IMR-90 (cell line): ENCODE measurements around the gene SEMA4D. TPM values are rescaled to one million over a fixed set of nuclear protein-coding genes. Genes with fewer than 3 reads are reported as not detected.

Source experiments
- ATAC-seq: fragments of 200-7000 bp; cut with Tn5 transposase; 2 replicates; pipeline ENCODE4 v1.9.1; 2020; ENCODE audit warnings: low read depth, mild to moderate bottlenecking, moderate library complexity
- BruUV-seq: library from RNA; stranded (reverse); fragments of 400-500 nt; replicated peaks from 2 replicates; lab custom pipeline; 2021; lab: Mats Ljungman, UMichigan
- CTCF ChIA-PET: fragments of 300-600 bp; formaldehyde crosslinking; extraction: SDS; loops from one replicate; lab custom pipeline; 2021; ENCODE audit warnings: antibody characterized with exemption; lab: Yijun Ruan, JAX
- POLR2A ChIA-PET: fragments of 300-600 bp; sonication (Branson Sonifier 250); formaldehyde crosslinking; loops from one replicate; lab custom pipeline; 2022; ENCODE audit warnings: antibody characterized with exemption; ENCODE audit not compliant: unreplicated experiment; lab: Charles Lee
- DNase-seq: peaks from one replicate; pipeline ENCODE4 v3.0.0; 2013
- H2AFZ ChIP-seq: replicated peaks from 2 replicates; pipeline ENCODE3; 2013; ENCODE audit warnings: low read length, mild to moderate bottlenecking; ENCODE audit not compliant: poor library complexity
- H2AK5ac ChIP-seq: 2 replicates; pipeline ENCODE4 v1.6.1; 2013; ENCODE audit warnings: low read depth, low read length, inconsistent platforms
- H2AK9ac ChIP-seq: replicated peaks from 2 replicates; pipeline ENCODE3; 2013; ENCODE audit warnings: mild to moderate bottlenecking, low read depth, low read length, moderate library complexity; ENCODE audit not compliant: poor library complexity
- H2BK120ac ChIP-seq: 2 replicates; pipeline ENCODE4 v1.6.1; 2013; ENCODE audit warnings: low read depth, low read length, inconsistent platforms
- H2BK15ac ChIP-seq: 3 replicates; pipeline ENCODE4 v1.6.1; 2013; ENCODE audit warnings: low read depth, low read length, inconsistent platforms
- H2BK20ac ChIP-seq: 2 replicates; pipeline ENCODE4 v1.6.1; 2013; ENCODE audit warnings: low read depth, mild to moderate bottlenecking, inconsistent platforms, low read length, moderate library complexity
- H2BK5ac ChIP-seq: 2 replicates; pipeline ENCODE4 v1.6.1; 2013; ENCODE audit warnings: mild to moderate bottlenecking, low read depth, low read length, inconsistent platforms; ENCODE audit not compliant: poor library complexity, severe bottlenecking
- H3K14ac ChIP-seq: replicated peaks from 2 replicates; pipeline ENCODE4 v1.6.1; 2013; ENCODE audit warnings: low read depth, low read length, inconsistent platforms
- H3K18ac ChIP-seq: 2 replicates; pipeline ENCODE4 v1.6.1; 2013; ENCODE audit warnings: low read depth, low read length, control low read depth
- H3K23ac ChIP-seq: 2 replicates; pipeline ENCODE4 v1.6.1; 2013; ENCODE audit warnings: low read depth, low read length, inconsistent platforms
- H3K27ac ChIP-seq: 2 replicates; pipeline ENCODE4 v1.5.1; 2013; ENCODE audit warnings: mild to moderate bottlenecking, control low read depth, low read length; ENCODE audit not compliant: insufficient read depth
- H3K27me3 ChIP-seq: 2 replicates; pipeline ENCODE4 v1.6.1; 2013; ENCODE audit warnings: low read length; ENCODE audit not compliant: control insufficient read depth, insufficient read depth
- H3K36me3 ChIP-seq: 2 replicates; pipeline ENCODE4 v1.6.1; 2013; ENCODE audit warnings: low read length, mixed read lengths; ENCODE audit not compliant: control insufficient read depth, insufficient read depth
- H3K4ac ChIP-seq: 2 replicates; pipeline ENCODE4 v1.6.1; 2013; ENCODE audit warnings: low read depth, low read length, inconsistent platforms
- H3K4me1 ChIP-seq: 2 replicates; pipeline ENCODE4 v1.6.1; 2013; ENCODE audit warnings: low read length, mixed read lengths; ENCODE audit not compliant: control insufficient read depth, insufficient read depth
- H3K4me2 ChIP-seq: 2 replicates; pipeline ENCODE4 v1.6.1; 2013; ENCODE audit warnings: low read depth, mild to moderate bottlenecking, control low read depth, low read length, moderate library complexity
- H3K4me3 ChIP-seq: 2 replicates; pipeline ENCODE4 v1.5.1; 2013; ENCODE audit warnings: low read depth, mild to moderate bottlenecking, control low read depth, low read length, moderate library complexity; ENCODE audit not compliant: insufficient read depth
- H3K56ac ChIP-seq: 2 replicates; pipeline ENCODE4 v1.6.1; 2013; ENCODE audit warnings: low read length, inconsistent platforms; ENCODE audit not compliant: insufficient read depth; ENCODE audit errors: extremely low read depth
- H3K79me1 ChIP-seq, 2 experiments: 2 replicates each; pipeline ENCODE4 v1.6.1; 2013; ENCODE audit warnings: low read length in 2 of 2, inconsistent platforms in 1 of 2, low read depth in 1 of 2
- H3K9ac ChIP-seq: 2 replicates; pipeline ENCODE4 v1.6.1; 2013; ENCODE audit warnings: low read depth, low read length, control low read depth
- H3K9me1 ChIP-seq: 2 replicates; pipeline ENCODE4 v1.6.1; 2013; ENCODE audit warnings: low read length, inconsistent platforms; ENCODE audit not compliant: insufficient read depth
- H3K9me3 ChIP-seq: 2 replicates; pipeline ENCODE4 v1.6.1; 2013; ENCODE audit warnings: low read length; ENCODE audit not compliant: control insufficient read depth, insufficient read depth
- H4K20me1 ChIP-seq: 2 replicates; pipeline ENCODE4 v1.6.1; 2013; ENCODE audit warnings: low read length, inconsistent platforms; ENCODE audit not compliant: insufficient read depth
- H4K5ac ChIP-seq: 2 replicates; pipeline ENCODE4 v1.6.1; 2013; ENCODE audit warnings: mild to moderate bottlenecking, low read depth, low read length, control low read depth
- H4K8ac ChIP-seq, 2 experiments: 2 replicates each; pipeline ENCODE4 v1.6.1; 2013; ENCODE audit warnings: low read depth in 2 of 2, low read length in 2 of 2, control low read depth in 1 of 2, inconsistent platforms in 1 of 2
- H4K91ac ChIP-seq: 2 replicates; pipeline ENCODE4 v1.6.1; 2013; ENCODE audit warnings: low read depth, low read length, inconsistent platforms; ENCODE audit not compliant: insufficient read depth
- BHLHE40 ChIP-seq: fragments of 150-350 bp; IDR thresholded peaks from 2 replicates; pipeline ENCODE4 v1.6.1; 2016; ENCODE audit warnings: mild to moderate bottlenecking, low read depth, low read length
- CEBPB ChIP-seq: IDR thresholded peaks from 2 replicates; pipeline ENCODE4 v1.6.1; 2012; ENCODE audit warnings: low read depth, low read length, improper control_type of control experiment
- CHD1 ChIP-seq: IDR thresholded peaks from 2 replicates; pipeline ENCODE4 v1.6.1; 2012; ENCODE audit warnings: low read depth, low read length, improper control_type of control experiment
- FOS ChIP-seq: fragments of 150-350 bp; IDR thresholded peaks from 2 replicates; pipeline ENCODE4 v1.6.1; 2016; ENCODE audit warnings: low read depth, low read length
- MAFK ChIP-seq: IDR thresholded peaks from 2 replicates; pipeline ENCODE4 v1.6.1; 2012; ENCODE audit warnings: low read depth, low read length, improper control_type of control experiment
- MAZ ChIP-seq: IDR thresholded peaks from 2 replicates; pipeline ENCODE4 v1.6.1; 2012; ENCODE audit warnings: low read depth, mild to moderate bottlenecking, low read length, improper control_type of control experiment, moderate library complexity, borderline replicate concordance
- MXI1 ChIP-seq: IDR thresholded peaks from 2 replicates; pipeline ENCODE4 v1.6.1; 2012; ENCODE audit warnings: low read depth, mild to moderate bottlenecking, low read length, moderate library complexity, borderline replicate concordance
- NFE2L2 ChIP-seq: fragments of 150-350 bp; IDR thresholded peaks from 2 replicates; pipeline ENCODE4 v1.6.1; 2016; ENCODE audit warnings: low read depth, mild to moderate bottlenecking, low read length
- POLR2A ChIP-seq: IDR thresholded peaks from 2 replicates; pipeline ENCODE4 v1.6.1; 2012; ENCODE audit warnings: mild to moderate bottlenecking, low read depth, low read length
- RAD21 ChIP-seq: IDR thresholded peaks from 2 replicates; pipeline ENCODE4 v1.6.1; 2012; ENCODE audit warnings: low read length, improper control_type of control experiment
- RCOR1 ChIP-seq: IDR thresholded peaks from 2 replicates; pipeline ENCODE4 v1.6.1; 2012; ENCODE audit warnings: mild to moderate bottlenecking, low read length, improper control_type of control experiment; ENCODE audit not compliant: insufficient replicate concordance
- RFX5 ChIP-seq: IDR thresholded peaks from 2 replicates; pipeline ENCODE4 v1.8.0; 2012; ENCODE audit warnings: low read depth, mild to moderate bottlenecking, low read length, moderate library complexity
- SMC3 ChIP-seq: fragments of 150-350 bp; IDR thresholded peaks from 2 replicates; pipeline ENCODE4 v1.6.1; 2016; ENCODE audit warnings: low read depth, mild to moderate bottlenecking, antibody characterized with exemption, low read length, moderate library complexity
- WGBS, 2 experiments: methylation state at CpG; one replicate each; pipeline versions ENCODE4 v1.1.5 to v1.1.7; 2013; ENCODE audit warnings: missing lambda C conversion rate in 2 of 2; ENCODE audit not compliant: insufficient read length in 1 of 2; ENCODE audit errors: extremely low coverage in 2 of 2; 5-methylcytosine and 5-hydroxymethylcytosine counted together
- dilution Hi-C: fragments of 300-500 bp; cut with HindIII; formaldehyde crosslinking; loops from one replicate; pipeline ENCODE4 v1.14.3; 2018; ENCODE audit warnings: low sequenced_read_pairs; ENCODE audit not compliant: unreplicated experiment
- in situ Hi-C: fragments of 300-500 bp; cut with MboI; formaldehyde crosslinking; loops from 3 replicates; pipeline ENCODE4 v1.14.3; 2019; ENCODE audit warnings: low sequenced_read_pairs, inconsistent platforms, mixed read lengths
- intact Hi-C: fragments of 100-400 bp; cut with micrococcal nuclease; formaldehyde crosslinking; loops from 2 replicates; pipeline ENCODE4 v1.10.0; 2022
- polyA plus RNA-seq, 3 experiments: library from polyadenylated mRNA; depleted of rRNA; stranded (reverse); fragments of >200 nt; gene quantifications; 2 replicates each; pipeline ENCODE4 v1.2.3, GENCODE V29; 2012; ENCODE audit warnings: low replicate concordance in 1 of 3
- total RNA-seq: library from RNA; depleted of rRNA; stranded (reverse); fragments of >200 nt; gene quantifications from 2 replicates; pipeline ENCODE4 v1.2.3, GENCODE V29; 2012
- TF ChIP-seq, protein P1 (sequence below): fragments of 150-350 bp; IDR thresholded peaks from 2 replicates; pipeline ENCODE4 v1.6.1; 2017; ENCODE audit warnings: mild to moderate bottlenecking, antibody characterized with exemption, low read length, low read depth
- TF ChIP-seq, protein P2 (sequence below): fragments of 150-350 bp; IDR thresholded peaks from 2 replicates; pipeline ENCODE4 v1.6.1; 2016; ENCODE audit warnings: low read depth, mild to moderate bottlenecking, low read length, moderate library complexity, borderline replicate concordance
- TF ChIP-seq, protein P3 (sequence below): conservative IDR thresholded peaks from 2 replicates; pipeline ENCODE4 v1.5.1; 2012; ENCODE audit warnings: mild to moderate bottlenecking, low read depth, low read length, improper control_type of control experiment

SEMA4D gene
- total and polyA plus RNA-seq, 2 of the 4 experiments (the other 2 are of a cell fraction): 0.90 to 1.5 TPM

GRCh38 chr9:89339807-89340206 lies 158.1 kb downstream of the SEMA4D start:
- Histone ChIP-seq H3K79me1 (peaks cover 0 to 2% of the 10 kb centered on the region in 2 experiments; a peak in 2 of 4 replicates), H3K27me3 (no peaks in the 10 kb centered on the region), H2BK120ac (no peak overlapping the region), H2BK20ac (no peak overlapping the region), H4K8ac (no peak overlapping the region), H2BK5ac (no peak overlapping the region), H4K91ac (no peak overlapping the region), H2AK5ac (no peak overlapping the region), H3K9me1 (no peaks in the 10 kb centered on the region), H3K56ac (no peak overlapping the region), H3K4me2 (no peak overlapping the region), H3K18ac (no peak overlapping the region), H3K9ac (no peak overlapping the region), H2AK9ac (no peak overlapping the region), H4K20me1 (no peaks in the 10 kb centered on the region), H3K4me1 (no peaks in the 10 kb centered on the region), H4K5ac (no peak overlapping the region), H3K23ac (no peak overlapping the region), H2AFZ (no peak overlapping the region), H3K9me3 (no peaks in the 10 kb centered on the region), H3K36me3 (peaks cover 32% of the 10 kb centered on the region), H2BK15ac (no peak overlapping the region), H3K4ac (no peak overlapping the region), H3K27ac (no peak overlapping the region), H3K4me3 (no peak overlapping the region), H3K14ac (no peak overlapping the region)
- WGBS, 2 experiments: no CpG with 5 or more reads among the region's 2 CpGs
- dilution Hi-C loops (no loop called here), in situ Hi-C loops (no loop called here), intact Hi-C loops (no loop called here)
- BruUV-seq: no TSS peak
- ATAC-seq: no peak
- TF ChIP-seq CHD1 (no peak), BHLHE40 (no peak), RCOR1 (no peak), RAD21 (no peak), RFX5 (no peak), POLR2A (no peak), MAZ (no peak), SMC3 (no peak), CEBPB (no peak), MXI1 (no peak), FOS (no peak), MAFK (no peak), NFE2L2 (no peak)
- TF ChIP-seq, protein P1, sequence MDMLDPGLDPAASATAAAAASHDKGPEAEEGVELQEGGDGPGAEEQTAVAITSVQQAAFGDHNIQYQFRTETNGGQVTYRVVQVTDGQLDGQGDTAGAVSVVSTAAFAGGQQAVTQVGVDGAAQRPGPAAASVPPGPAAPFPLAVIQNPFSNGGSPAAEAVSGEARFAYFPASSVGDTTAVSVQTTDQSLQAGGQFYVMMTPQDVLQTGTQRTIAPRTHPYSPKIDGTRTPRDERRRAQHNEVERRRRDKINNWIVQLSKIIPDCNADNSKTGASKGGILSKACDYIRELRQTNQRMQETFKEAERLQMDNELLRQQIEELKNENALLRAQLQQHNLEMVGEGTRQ: no peak
- TF ChIP-seq, protein P2, sequence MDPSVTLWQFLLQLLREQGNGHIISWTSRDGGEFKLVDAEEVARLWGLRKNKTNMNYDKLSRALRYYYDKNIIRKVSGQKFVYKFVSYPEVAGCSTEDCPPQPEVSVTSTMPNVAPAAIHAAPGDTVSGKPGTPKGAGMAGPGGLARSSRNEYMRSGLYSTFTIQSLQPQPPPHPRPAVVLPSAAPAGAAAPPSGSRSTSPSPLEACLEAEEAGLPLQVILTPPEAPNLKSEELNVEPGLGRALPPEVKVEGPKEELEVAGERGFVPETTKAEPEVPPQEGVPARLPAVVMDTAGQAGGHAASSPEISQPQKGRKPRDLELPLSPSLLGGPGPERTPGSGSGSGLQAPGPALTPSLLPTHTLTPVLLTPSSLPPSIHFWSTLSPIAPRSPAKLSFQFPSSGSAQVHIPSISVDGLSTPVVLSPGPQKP: no peak
- TF ChIP-seq, protein P3, sequence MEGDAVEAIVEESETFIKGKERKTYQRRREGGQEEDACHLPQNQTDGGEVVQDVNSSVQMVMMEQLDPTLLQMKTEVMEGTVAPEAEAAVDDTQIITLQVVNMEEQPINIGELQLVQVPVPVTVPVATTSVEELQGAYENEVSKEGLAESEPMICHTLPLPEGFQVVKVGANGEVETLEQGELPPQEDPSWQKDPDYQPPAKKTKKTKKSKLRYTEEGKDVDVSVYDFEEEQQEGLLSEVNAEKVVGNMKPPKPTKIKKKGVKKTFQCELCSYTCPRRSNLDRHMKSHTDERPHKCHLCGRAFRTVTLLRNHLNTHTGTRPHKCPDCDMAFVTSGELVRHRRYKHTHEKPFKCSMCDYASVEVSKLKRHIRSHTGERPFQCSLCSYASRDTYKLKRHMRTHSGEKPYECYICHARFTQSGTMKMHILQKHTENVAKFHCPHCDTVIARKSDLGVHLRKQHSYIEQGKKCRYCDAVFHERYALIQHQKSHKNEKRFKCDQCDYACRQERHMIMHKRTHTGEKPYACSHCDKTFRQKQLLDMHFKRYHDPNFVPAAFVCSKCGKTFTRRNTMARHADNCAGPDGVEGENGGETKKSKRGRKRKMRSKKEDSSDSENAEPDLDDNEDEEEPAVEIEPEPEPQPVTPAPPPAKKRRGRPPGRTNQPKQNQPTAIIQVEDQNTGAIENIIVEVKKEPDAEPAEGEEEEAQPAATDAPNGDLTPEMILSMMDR: no peak
- DNase-seq: no peak
- CTCF ChIA-PET: no interaction called here
- POLR2A ChIA-PET: no interaction called here
